Testis (tissue), 2 donors: ENCODE data around the gene DLL3.

Experiments
- CTCF ChIP-seq, 3 experiments: fragments of 450-650 bp in 2 of 3; fragments of 200-600 bp in 1 of 3; sonication (generic) in 1 of 3; IDR thresholded peaks; one replicate each; pipeline ENCODE4 v1.5.1; 2016 to 2019; ENCODE audit warnings: antibody characterized with exemption in 3 of 3, mild to moderate bottlenecking in 2 of 3, moderate library complexity in 1 of 3
- POLR2A ChIP-seq: fragments of 450-650 bp; IDR thresholded peaks from one replicate; pipeline ENCODE4 v1.6.1; 2017; ENCODE audit warnings: antibody characterized with exemption, mild to moderate bottlenecking, moderate library complexity

GRCh38 chr19:39544911-39545310 lies 46.2 kb downstream of the DLL3 start:
- TF ChIP-seq CTCF (IDR thresholded peaks at IDR 0.05) (no peak), POLR2A (no peak)
